GM12878 (cell line): ENCODE measurements around the gene FNDC3A.

Experiments used
- FOXM1 ChIP-seq: IDR thresholded peaks from 2 replicates; pipeline ENCODE4 v1.6.1; 2012; ENCODE audit warnings: low read depth, mild to moderate bottlenecking, inconsistent platforms, low read length, moderate library complexity
- NR2C2 ChIP-seq: IDR thresholded peaks from 2 replicates; pipeline ENCODE4 v1.6.1; 2011; ENCODE audit warnings: borderline replicate concordance, low read depth; ENCODE audit not compliant: control insufficient read depth, insufficient read length
- TCF7 ChIP-seq: IDR thresholded peaks from 2 replicates; pipeline ENCODE4 v1.6.1; 2014; ENCODE audit warnings: antibody characterized with exemption, borderline replicate concordance
- TF ChIP-seq, protein P1 (sequence below), 3 experiments: IDR thresholded peaks in 2 of 3; conservative IDR thresholded peaks in 1 of 3; 2 replicates each; pipeline ENCODE4 v1.5.1; 2011; ENCODE audit warnings: low read depth in 3 of 3, low read length in 3 of 3, mild to moderate bottlenecking in 3 of 3, control low read depth in 2 of 3, moderate library complexity in 2 of 3, inconsistent platforms in 1 of 3, mixed read lengths in 1 of 3; ENCODE audit not compliant: control insufficient read depth in 2 of 3, insufficient read depth in 1 of 3; ENCODE audit errors: extremely low read depth in 1 of 3

DNA sequence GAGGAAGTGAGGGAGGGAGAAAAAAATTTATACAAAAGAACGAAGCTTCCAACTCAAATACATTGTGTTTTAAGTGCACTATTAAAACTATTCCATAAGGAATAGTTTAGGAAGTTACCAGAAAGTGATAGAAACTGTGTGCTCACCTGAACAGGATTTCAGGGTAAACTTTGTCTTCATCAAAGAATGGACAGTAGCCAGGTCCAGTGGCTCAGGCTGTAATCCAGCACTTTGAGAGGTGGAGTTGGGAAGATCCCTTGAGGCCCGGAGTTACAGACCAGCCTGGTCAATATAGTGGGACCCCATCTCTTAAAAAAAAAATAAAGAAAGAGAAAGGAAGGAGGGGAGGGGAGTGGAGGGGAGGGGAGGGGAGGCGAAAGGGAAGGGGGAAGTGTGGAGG, 259.0 kb downstream of the FNDC3A start:
- TF ChIP-seq NR2C2, result no peak
- TF ChIP-seq, protein P1, sequence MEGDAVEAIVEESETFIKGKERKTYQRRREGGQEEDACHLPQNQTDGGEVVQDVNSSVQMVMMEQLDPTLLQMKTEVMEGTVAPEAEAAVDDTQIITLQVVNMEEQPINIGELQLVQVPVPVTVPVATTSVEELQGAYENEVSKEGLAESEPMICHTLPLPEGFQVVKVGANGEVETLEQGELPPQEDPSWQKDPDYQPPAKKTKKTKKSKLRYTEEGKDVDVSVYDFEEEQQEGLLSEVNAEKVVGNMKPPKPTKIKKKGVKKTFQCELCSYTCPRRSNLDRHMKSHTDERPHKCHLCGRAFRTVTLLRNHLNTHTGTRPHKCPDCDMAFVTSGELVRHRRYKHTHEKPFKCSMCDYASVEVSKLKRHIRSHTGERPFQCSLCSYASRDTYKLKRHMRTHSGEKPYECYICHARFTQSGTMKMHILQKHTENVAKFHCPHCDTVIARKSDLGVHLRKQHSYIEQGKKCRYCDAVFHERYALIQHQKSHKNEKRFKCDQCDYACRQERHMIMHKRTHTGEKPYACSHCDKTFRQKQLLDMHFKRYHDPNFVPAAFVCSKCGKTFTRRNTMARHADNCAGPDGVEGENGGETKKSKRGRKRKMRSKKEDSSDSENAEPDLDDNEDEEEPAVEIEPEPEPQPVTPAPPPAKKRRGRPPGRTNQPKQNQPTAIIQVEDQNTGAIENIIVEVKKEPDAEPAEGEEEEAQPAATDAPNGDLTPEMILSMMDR (IDR thresholded peaks at IDR 0.05 in 2 of 3, conservative IDR thresholded peaks at IDR 0.05 in 1 of 3; ENCODE audit: control insufficient read depth in 2 of 3, extremely low read depth in 1 of 3, insufficient read depth in 1 of 3, low read depth in 3 of 3, low read length in 3 of 3), result no peak
- TF ChIP-seq FOXM1, result no peak
- TF ChIP-seq TCF7, result no peak
